Psoas muscle (tissue), 8 donors: ENCODE measurements around the gene TICRR. TPM values are rescaled to one million over a fixed set of nuclear protein-coding genes. Genes with fewer than 3 reads are reported as not detected.

Experiments used
- ATAC-seq, 4 donors: fragments of 200-7000 bp; cut with Tn5 transposase; one replicate each; pipeline ENCODE4 v1.9.1; 2020; ENCODE audit warnings: moderate library complexity in 3 of 4, mild to moderate bottlenecking in 2 of 4
- DNase-seq, 2 donors: peaks; one replicate each; pipeline ENCODE4 v3.0.0-alpha.2; 2020
- H3K27ac ChIP-seq: fragments of 200-600 bp; one replicate; pipeline ENCODE4 v1.8.0; 2022
- H3K27me3 ChIP-seq, 3 donors: fragments of 200-600 bp in 1 of 3; one replicate each; pipeline versions ENCODE4 v1.6.1 to v1.8.0; 2013 to 2022; ENCODE audit warnings: low read length in 2 of 3, mild to moderate bottlenecking in 2 of 3, moderate library complexity in 1 of 3; ENCODE audit not compliant: insufficient read depth in 3 of 3
- H3K36me3 ChIP-seq, 2 donors: fragments of 200-600 bp in 1 of 2; one replicate each; pipeline versions ENCODE4 v1.6.1 to v1.8.0; 2013 to 2022; ENCODE audit warnings: low read depth in 1 of 2, mild to moderate bottlenecking in 1 of 2, moderate library complexity in 1 of 2; ENCODE audit not compliant: insufficient read depth in 1 of 2
- H3K4me1 ChIP-seq: fragments of 200-600 bp; one replicate; pipeline ENCODE4 v1.8.0; 2022
- H3K4me3 ChIP-seq: fragments of 200-600 bp; one replicate; pipeline ENCODE4 v1.8.0; 2022; ENCODE audit warnings: mild to moderate bottlenecking
- H3K9me3 ChIP-seq: fragments of 200-600 bp; one replicate; pipeline ENCODE4 v1.8.0; 2022
- CTCF ChIP-seq: fragments of 200-600 bp; IDR thresholded peaks from one replicate; pipeline ENCODE4 v1.8.0; 2022; ENCODE audit warnings: antibody characterized with exemption
- WGBS, 3 donors: extraction: QIAGEN DNeasy Blood & Tissue Kit; methylation state at CpG; one replicate each; pipeline versions ENCODE4 v1.1.6 to v1.1.7; 2013; 5-methylcytosine and 5-hydroxymethylcytosine counted together
- intact Hi-C, 2 donors: fragments of 100-400 bp; cut with DNase I; formaldehyde crosslinking; loops; one replicate each; pipeline versions ENCODE4 v1.11.0 to v1.14.2; 2022
- polyA plus RNA-seq, 3 donors: library from polyadenylated mRNA; stranded (reverse); fragments of 200-250 nt; gene quantifications; one replicate each; pipeline ENCODE4 v1.2.3, GENCODE V29; 2013
- total RNA-seq, 4 donors: library from RNA; stranded (reverse); fragmentation: NEBNext Ultra II Directional in 2 of 4; extraction: Animal tissue kit (Norgen Biotek cat#: 25700) in 2 of 4; gene quantifications; one replicate each; pipeline versions ENCODE4 v1.2.1 to v1.2.4, GENCODE V29; 2021 to 2023
- donor health status: healthy with polysubstance abuse.
- donor health status: DM: no; HTN: no; CAD: no; lungs with moderate emphysema.
- donor health status: Bipolar disorder and iron deficiency.
- donor health status: healthy.
- donor health status: DM: yes; HTN: yes; CAD: no.
- donor health status: DM: no; HTN: no; CAD: no.
- donor health status: DM: no; HTN: no; CAD: no.
- donor health status: DM: yes; HTN: yes; CAD: no.

Gene TICRR
- total and polyA plus RNA-seq, 7 donors: 0.01 to 0.04 (median 0.04) TPM; not detected in 4

DNA sequence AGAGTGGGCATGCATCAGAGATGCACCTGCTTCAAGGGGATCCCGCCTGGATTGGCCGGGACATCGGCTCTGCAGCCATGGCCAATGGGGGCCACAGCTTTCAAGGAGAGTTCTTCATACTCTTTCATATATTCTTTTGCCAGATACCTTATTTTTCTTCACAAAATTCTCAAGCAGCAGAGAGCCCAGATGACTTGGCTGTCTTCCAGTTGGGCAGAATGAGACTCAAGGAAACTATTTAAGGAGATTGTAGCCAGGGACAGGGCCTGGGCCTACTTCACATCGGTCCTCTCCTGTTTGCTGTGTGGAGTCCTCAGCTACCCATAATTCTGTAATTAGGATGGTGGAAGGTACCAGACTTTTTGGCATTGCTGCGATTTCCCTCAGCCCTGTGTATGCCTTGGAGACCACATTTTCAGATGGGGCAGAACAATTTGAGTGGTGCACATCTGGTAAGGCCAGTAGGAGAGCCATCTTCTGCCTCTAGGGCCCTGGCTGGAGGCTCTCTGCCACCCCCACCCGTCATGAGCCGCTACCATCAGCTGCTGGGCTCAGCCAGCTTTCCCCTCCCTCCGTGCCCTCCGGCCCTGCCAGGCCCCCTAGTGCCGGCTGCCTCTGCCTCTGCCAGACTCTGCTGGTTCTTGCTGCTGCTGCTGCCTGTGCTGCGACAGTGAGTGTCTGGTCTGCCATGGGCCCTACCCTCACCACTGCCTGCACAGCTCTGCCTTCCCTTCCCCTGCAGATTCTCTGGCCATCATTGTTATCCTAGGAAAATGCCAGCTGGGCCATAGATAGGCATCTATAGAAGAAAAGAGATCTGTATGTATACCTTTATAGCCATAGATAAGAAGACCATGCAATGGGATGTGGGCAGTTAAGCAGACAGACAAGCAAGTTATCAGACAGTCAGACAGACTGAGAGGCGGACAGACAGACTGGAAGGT lies 97.2 kb downstream of the TICRR start:
- ATAC-seq (no peak), DNase-seq (no peak)
- Histone ChIP-seq H3K4me1 (no peaks in the 10 kb centered on the region), H3K4me3 (no peak overlapping the region), H3K27ac (no peak overlapping the region), H3K9me3 (no peaks in the 10 kb centered on the region), H3K36me3 (no peaks in the 10 kb centered on the region), H3K27me3 (no peaks in the 10 kb centered on the region)
- TF ChIP-seq CTCF: no peak
- 77 to 86% (median 77%) methylated on average over 12 of the region's 12 CpGs for WGBS, 3 donors
- intact Hi-C loops: no loop called here

- intact Hi-C loops: no loop called here
These were observed 97.9 kb downstream of the TICRR start for GRCh38 chr15:89673165-89673512.

DNA sequence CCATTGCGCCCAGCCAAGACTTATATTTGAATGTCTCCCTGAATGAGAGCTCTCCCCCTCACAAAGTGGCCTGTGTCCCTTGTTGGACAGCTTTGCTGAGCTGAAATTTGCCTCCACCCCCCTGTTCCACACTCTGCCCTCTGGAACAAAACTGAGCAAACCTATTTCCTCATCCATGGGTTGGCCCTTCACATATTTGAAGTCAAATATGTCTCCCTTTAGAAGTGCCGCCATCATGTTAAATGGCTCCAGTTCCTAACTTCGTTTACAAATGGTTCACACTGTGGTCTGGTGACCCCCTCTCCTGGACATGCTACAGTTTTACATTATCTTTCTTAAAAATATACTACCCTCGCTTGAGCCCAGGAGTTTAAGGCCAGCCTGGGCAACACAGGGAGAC lies 99.3 kb downstream of the TICRR start:
- Histone ChIP-seq H3K9me3 (no peaks in the 10 kb centered on the region), H3K4me1 (peaks cover 6% of the 10 kb centered on the region), H3K27me3 (no peaks in the 10 kb centered on the region), H3K36me3 (no peaks in the 10 kb centered on the region), H3K27ac (no peak overlapping the region), H3K4me3 (no peak overlapping the region)
- WGBS, 3 donors: 73 to 79% (median 78%) methylated on average over 4 of the region's 4 CpGs
- intact Hi-C loops: no loop called here
- ATAC-seq: no peak
- no peak for TF ChIP-seq CTCF
- DNase-seq: no peak

More at GRCh38 chr15:89673165-89673512, 97.9 kb downstream of the TICRR start:
- no peaks in the 10 kb centered on the region for H3K4me1 ChIP-seq
- DNase-seq (no peak), ATAC-seq (peak in 3 of 4 donors; percentile 38 to 66 (median 58))
- no peaks in the 10 kb centered on the region for H3K9me3 ChIP-seq
- no peak for TF ChIP-seq CTCF
- no peak overlapping the region for H3K27ac ChIP-seq
- no peaks in the 10 kb centered on the region for H3K27me3 ChIP-seq
- 58 to 60% (median 58%) methylated on average over 12 of the region's 12 CpGs for WGBS, 3 donors
- H3K4me3 ChIP-seq: no peak overlapping the region
- no peaks in the 10 kb centered on the region for H3K36me3 ChIP-seq

- intact Hi-C loops: no loop called here
- no peak for TF ChIP-seq CTCF
- H3K27ac ChIP-seq: no peak overlapping the region
- no peaks in the 10 kb centered on the region for H3K27me3 ChIP-seq
- H3K4me3 ChIP-seq: no peak overlapping the region
- DNase-seq: no peak
- peaks cover 17% of the 10 kb centered on the region for H3K4me1 ChIP-seq
- H3K36me3 ChIP-seq: no peaks in the 10 kb centered on the region
- ATAC-seq: no peak
- no peaks in the 10 kb centered on the region for H3K9me3 ChIP-seq
- 74 to 90% (median 76%) methylated on average over 6 of the region's 6 CpGs for WGBS, 3 donors
These were observed 100.3 kb downstream of the TICRR start for GRCh38 chr15:89675606-89676005.
